Measurements from ENCODE around the gene TSBP1. TPM values are rescaled to one million over a fixed set of nuclear protein-coding genes. Genes with fewer than 3 reads are reported as not detected.
"Not testable (repeated sequence)": the region's sequence is repeated elsewhere in the genome, so short reads cannot be mapped to it uniquely, and the experiment has no call there.

TSBP1 gene
- total RNA-seq, 4 donors from 2014 or later = not detected

- ATAC-seq = no peak
- no peaks in the 10 kb centered on the region for H3K27me3 ChIP-seq
- 64 to 78% methylated on average over 3 of the region's 3 CpGs for WGBS, 2 donors (ENCODE audit: low coverage in 1 of 2)
- H3K4me1 ChIP-seq = no peaks in the 10 kb centered on the region
- TF ChIP-seq POLR2AphosphoS5 (IDR thresholded peaks at IDR 0.05) (no peak), EP300 (IDR thresholded peaks at IDR 0.05) (no peak), CTCF (IDR thresholded peaks at IDR 0.05) (no peak), POLR2A (IDR thresholded peaks at IDR 0.05) (no peak)
- H3K9me3 ChIP-seq = no peaks in the 10 kb centered on the region
- no peaks in the 10 kb centered on the region for H3K36me3 ChIP-seq
- no peak overlapping the region for H3K4me3 ChIP-seq
- H3K27ac ChIP-seq = no peak overlapping the region
Observed at GRCh38 chr6:32327103-32327502, 44.6 kb downstream of the TSBP1 start.

DNA sequence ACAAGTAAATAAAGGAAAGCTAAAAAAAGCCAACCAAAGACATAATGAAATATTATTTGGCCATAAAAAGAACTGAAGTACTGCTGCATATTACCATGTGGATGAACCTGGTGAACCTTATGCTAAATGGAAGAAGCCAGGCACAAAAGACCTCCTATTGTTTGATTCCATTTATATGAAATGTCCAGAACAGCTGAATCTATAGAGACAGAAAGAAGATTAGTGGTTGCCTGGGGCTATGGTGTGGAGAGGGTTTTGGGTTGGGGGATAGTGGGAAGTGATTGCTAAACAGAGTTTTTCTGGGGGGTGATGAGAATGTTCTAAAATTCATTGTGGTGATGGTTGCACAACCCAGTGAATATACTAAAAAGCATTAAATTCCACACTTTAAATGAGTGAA lies 53.2 kb downstream of the TSBP1 start:
- H3K4me3 ChIP-seq = no peak overlapping the region

DNA sequence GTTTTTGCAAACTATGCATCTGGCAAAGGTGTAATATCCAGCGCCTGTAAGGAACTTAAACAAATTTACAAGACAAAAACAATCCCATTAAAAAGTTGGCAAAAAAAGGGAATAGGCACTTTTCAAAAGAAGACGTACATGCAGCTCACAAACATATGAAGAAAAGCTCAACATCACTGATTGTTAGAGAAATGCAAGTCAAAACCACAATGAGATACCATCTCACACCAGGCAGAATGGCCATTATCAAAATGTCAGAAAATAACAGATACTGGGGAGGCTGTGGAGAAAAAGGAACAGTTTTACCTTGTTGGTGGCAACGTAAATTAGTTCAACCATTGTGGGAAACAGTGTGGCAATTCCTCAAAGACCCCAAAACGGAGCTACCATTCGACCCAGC lies 54.2 kb downstream of the TSBP1 start:
- WGBS, 2 donors (ENCODE audit: low coverage in 1 of 2) = 72 to 90% methylated on average over 4 to 5 of the region's 5 CpGs
- ATAC-seq = no peak
- Histone ChIP-seq H3K27ac (no peak overlapping the region), H3K27me3 (no peaks in the 10 kb centered on the region), H3K4me1 (no peaks in the 10 kb centered on the region), H3K36me3 (no peaks in the 10 kb centered on the region), H3K9me3 (no peaks in the 10 kb centered on the region), H3K4me3 (no peak overlapping the region)
- no peak for TF ChIP-seq EP300 (IDR thresholded peaks at IDR 0.05)
- TF ChIP-seq POLR2A (IDR thresholded peaks at IDR 0.05) = no peak
- no peak for TF ChIP-seq CTCF (IDR thresholded peaks at IDR 0.05)

More for the DNA sequence above, 53.2 kb downstream of the TSBP1 start:
- no peak for TF ChIP-seq EP300 (IDR thresholded peaks at IDR 0.05)
- H3K9me3 ChIP-seq = no peaks in the 10 kb centered on the region
- H3K36me3 ChIP-seq = no peaks in the 10 kb centered on the region
- H3K27ac ChIP-seq = no peak overlapping the region
- H3K27me3 ChIP-seq = no peaks in the 10 kb centered on the region
- ATAC-seq = no peak
- H3K4me1 ChIP-seq = no peaks in the 10 kb centered on the region

GRCh38 chr6:32313964-32314363 lies 57.7 kb downstream of the TSBP1 start:
- 88% methylated on average over 1 of the region's 1 CpG; no CpG with 5 or more reads in 1 of the 2 donors for WGBS, 2 donors (ENCODE audit: low coverage in 1 of 2)
- Histone ChIP-seq H3K36me3 (no peaks in the 10 kb centered on the region), H3K27me3 (no peaks in the 10 kb centered on the region), H3K9me3 (no peaks in the 10 kb centered on the region), H3K4me3 (no peak overlapping the region), H3K4me1 (no peaks in the 10 kb centered on the region), H3K27ac (no peak overlapping the region)
- no peak for TF ChIP-seq CTCF (IDR thresholded peaks at IDR 0.05)
- no peak for TF ChIP-seq POLR2A (IDR thresholded peaks at IDR 0.05)
- no peak for ATAC-seq

GRCh38 chr6:32298632-32299336 lies 72.9 kb downstream of the TSBP1 start:
- no peak overlapping the region for H3K27ac ChIP-seq
- no peak overlapping the region for H3K4me3 ChIP-seq
- no peaks in the 10 kb centered on the region for H3K4me1 ChIP-seq
- no peaks in the 10 kb centered on the region for H3K36me3 ChIP-seq
- no peaks in the 10 kb centered on the region for H3K27me3 ChIP-seq
- 30 to 43% methylated on average over 3 of the region's 3 CpGs for WGBS, 2 donors (ENCODE audit: low coverage in 1 of 2)
- no peak for ATAC-seq
- no peaks in the 10 kb centered on the region for H3K9me3 ChIP-seq
- TF ChIP-seq CTCF (IDR thresholded peaks at IDR 0.05) (no peak), POLR2A (IDR thresholded peaks at IDR 0.05) (no peak), POLR2AphosphoS5 (IDR thresholded peaks at IDR 0.05) (no peak), EP300 (IDR thresholded peaks at IDR 0.05) (no peak)

GRCh38 chr6:32294980-32295379 lies 76.7 kb downstream of the TSBP1 start:
- H3K4me1 ChIP-seq, H3K36me3 ChIP-seq, H3K27me3 ChIP-seq, H3K9me3 ChIP-seq, H3K4me3 ChIP-seq, ATAC-seq, H3K27ac ChIP-seq: not testable (repeated sequence)
- WGBS, 2 donors (ENCODE audit: low coverage in 1 of 2) = 86 to 95% methylated on average over 1 to 3 of the region's 3 CpGs
